Hepatic stellate cell (primary cell): ENCODE data around the gene SDS.

Experiments used
- DNase-seq: peaks from one replicate; pipeline ENCODE4 v3.0.0; 2011; ENCODE audit warnings: low spot score

SDS gene

DNA sequence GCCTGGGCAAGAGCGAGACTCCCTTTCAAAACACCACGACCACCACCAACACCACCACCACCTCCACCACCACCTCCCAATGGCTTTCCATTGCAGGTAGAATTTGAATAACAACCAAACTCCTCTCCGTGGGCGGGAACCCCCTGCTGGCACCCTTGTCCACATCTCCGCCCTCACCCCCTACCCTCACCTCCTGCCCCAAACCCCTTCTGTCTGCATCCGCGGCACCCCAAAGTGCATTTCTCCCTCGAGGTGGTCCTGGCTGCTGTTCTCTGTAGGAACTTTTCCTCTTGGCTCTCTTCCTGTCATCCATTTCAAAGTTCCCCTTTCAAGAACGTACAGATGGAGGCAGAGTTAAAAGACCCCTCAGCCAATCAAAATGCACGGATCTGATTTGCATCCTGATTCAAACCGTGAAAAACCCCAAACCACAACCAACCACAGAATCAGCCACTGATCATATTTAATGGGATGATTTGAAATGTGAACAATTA lies 22.3 kb upstream of the SDS start:
- no peak for DNase-seq

DNA sequence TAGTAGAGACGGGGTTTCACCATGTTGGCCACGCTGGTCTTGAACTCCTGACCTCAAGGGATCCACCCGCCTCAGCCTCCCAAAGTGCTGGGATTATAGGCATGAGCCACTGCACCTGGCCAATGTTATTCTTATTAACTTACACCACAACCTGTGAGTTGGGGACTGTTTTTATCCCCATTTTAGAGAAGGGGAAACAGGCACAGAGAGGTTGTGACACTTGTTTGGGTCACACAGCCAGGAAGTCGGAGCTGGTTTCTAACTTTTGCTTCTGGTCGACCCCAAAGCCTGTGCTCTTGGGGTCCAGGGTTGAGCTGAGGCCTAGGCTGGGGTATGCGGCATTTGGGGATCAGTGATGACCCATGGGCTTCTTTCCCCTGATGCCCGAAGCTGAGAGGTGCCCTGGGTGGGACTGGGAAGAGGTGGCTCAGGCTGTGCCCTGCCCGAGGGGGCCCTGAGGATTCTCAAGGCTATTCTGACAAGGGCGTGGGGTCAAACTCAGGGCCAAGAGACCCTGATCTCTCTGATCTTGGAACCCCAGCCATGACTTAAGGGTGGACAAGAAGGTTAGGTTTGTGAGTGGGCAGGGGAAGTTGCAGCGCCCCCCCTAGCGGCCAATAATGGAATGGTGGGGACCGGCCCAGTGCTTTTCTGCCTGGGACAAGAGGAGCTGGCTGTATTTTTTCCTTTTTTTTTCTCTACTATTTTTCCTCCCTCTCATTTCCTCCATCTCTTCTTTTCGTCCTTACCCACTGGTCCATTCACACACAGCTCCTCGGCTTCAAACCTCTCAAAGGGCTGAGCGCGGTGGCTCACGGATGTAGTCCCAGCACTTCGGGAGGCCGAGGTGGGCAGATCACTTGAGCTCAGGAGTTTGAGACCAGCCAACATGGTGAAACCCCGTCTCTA lies 21.5 kb upstream of the SDS start:
- DNase-seq = peak; percentile 73

DNA sequence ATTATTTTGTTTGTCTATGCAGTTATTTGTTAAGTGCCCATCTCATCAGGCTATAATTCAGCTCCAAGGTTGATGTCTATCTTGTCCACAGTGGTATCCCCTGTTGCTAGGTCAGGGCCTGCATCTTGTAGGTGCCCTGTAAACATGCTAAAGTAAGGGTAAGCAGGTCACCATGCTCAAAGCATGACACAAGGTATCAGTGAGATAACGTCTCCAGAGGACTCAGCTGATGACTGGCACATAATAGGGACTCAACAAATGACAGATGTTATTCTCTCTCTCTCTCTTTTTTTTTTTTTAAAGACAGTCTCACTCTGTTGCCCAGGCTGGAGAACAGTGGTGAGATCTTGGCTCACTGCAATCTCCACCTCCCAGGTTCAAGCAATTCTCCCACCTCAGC lies 20.8 kb upstream of the SDS start:
- no peak for DNase-seq

DNA sequence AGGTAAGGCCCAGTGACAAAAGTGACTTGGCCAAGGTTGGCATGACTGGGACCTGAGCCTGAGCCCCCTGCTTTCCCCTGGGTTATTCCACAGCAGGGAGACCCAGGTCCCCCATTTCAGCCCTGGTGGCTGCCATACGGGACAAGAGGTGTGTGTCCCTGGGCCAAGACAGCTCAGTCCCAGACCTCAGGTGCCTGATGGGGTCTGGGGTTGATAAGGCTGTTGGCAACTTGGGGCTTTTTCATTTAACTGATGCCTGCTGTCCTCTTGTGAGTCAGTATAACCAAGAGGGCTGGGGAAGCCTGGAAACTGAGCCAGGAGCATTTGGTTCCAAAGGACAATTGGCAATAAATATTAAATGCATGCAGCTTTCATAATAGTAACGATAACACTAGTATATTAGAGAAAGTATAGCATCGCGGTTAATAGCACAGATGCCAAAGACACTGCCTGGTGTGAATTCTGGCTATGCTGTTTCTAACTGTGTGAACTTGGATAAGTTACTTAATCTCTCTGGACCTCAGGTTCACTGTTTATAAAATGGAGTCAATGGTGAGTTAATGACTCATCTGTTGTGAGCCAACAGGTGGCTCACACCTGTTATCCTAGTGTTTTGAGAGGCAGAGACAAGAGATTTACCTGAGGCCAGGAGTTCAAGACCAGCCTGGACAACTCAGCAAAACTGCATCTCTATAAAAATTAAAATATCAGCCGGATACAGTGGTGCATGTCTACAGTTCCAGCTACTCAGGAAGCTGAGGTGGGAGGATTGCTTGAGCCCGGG lies 19.4 kb upstream of the SDS start:
- no peak for DNase-seq

DNA sequence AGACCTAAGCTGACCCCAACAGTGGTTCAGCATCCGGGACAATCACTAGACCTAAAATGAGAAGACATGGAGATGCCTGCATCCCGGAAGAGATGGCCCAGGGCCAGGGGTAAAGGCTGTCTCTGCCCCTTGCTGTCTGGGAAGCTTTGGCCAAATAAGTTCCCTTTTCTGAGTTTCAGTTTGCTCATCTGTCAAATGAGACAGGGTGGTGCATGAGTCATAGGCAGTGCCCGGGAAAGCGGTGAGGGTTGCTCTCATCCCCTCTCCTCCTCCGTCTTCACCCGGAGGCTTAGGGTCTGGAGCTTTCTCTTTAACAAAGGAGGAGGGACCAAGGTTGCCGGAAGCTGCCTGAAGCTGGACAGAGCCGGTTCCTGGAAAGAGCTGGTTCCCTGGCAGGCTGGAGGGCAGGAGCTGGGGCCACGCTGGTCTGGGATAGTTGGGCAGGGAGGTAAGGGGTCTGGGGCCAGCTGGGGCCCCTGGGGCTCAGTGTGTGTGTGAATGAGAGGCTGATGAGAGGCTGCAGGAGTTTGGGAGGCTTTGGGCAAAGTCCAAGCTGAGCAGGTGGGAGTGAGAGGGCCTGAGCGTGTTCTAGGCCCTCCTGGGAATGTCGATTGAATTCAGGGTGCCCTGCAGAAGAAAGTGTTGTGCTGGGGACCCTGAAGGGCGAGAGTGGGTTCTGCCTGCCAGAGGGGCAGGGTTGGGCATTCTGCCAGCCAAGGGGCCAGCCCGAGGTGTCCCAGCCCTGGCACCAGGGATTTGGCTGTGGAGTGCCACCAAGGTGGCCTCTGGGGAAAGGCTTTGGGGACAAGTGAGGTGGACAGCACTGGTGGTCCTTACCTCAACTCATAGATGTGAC lies 18.6 kb upstream of the SDS start, which contains the start of gene SDSL:
Gene SDSL (plus strand): TSS at position 351 of the 856 bp plus-strand sequence. CDS start 5,603 bp downstream, outside the sequence.
- peak; percentile 86 for DNase-seq

DNA sequence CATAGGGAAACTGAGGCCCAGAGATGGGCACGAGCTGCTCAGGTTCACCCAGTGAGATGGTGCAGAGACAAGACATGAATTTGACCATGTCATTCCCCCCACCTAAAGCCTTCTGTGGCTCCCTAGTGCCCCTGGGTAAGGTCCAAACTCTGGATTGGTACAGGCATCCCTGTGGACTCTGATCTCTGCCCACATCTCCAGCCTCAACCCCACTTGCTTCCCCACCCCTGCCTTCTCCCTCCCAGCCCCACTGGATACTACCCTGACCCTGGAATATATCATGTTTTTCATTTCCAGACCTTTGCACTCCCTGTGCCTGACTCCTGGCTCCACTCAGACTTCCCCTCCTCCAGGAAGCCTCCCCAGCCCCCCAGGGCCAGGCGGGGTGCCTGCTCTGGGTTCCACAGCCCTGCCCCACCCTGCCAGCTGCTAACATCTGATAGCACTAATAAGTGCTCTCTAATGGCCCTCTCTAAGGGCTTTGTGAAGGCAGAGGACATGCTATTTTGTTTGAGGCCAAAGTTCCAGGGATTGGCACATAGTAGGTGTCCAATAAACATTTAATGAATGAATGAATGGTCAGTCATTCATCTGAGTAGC lies 17.4 kb upstream of the SDS start:
- DNase-seq = no peak

DNA sequence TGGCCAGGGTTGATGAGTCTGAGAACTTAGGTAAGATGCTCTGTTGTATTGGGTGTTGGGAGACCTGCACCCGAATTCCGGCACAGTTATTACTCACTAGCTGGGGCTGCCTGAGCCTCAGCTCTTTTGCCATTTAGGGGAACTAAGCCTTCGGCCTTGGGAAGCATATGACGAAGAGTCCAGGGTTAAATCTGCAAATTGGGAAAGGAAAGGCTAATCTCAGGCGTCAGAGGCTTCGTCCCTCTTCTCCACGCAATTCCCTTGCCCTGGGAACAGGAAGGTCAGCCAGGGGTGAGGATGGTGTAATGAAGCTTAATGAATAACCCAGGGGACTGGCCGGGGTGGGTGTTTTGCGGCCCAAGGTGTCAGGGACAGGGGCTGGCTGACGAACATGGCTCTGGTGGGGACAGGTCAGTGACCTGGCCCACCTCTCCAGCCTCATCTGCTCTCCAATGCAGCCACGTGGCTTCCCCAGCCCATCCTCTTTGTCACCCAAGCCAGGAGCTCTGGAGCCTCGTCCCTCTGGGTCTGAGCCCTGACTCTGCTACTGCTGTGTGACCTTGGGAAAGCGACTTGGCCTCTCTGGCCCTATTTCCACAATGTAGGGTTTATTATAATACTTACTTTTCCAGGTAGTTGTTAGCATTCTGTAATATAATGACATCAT lies 14.7 kb upstream of the SDS start:
- DNase-seq = no peak

DNA sequence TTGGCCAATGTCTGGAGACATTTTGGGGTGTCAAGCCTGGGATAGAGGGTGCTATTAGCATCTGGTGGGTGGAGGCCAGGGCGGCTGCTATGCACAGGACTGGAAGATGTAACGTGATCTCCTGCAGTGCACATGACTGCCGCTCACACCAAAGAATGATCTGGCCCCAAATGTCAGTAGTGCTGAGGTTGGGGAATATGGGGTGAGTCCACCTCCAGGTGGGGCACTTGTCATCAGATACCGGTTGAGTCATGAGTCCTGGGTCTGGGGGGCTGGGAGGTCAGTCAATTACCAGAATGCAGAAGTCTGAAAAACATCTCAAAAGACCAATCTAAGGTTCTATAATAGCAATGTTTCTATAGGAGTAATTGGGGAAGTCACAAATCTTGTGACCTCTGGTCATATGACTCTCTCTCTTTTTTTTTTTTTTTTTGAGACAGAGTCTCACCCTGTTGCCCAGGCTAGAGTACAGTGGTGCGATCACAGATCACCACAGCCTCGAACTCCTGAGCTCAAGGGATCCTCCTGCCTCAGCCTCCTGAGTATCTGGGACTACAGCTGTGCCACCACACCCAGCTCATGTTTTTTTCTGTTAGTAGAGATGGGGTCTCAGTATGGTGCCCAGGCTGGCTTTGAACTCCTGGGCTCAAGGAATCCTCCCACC lies 12.5 kb upstream of the SDS start:
- no peak for DNase-seq

DNA sequence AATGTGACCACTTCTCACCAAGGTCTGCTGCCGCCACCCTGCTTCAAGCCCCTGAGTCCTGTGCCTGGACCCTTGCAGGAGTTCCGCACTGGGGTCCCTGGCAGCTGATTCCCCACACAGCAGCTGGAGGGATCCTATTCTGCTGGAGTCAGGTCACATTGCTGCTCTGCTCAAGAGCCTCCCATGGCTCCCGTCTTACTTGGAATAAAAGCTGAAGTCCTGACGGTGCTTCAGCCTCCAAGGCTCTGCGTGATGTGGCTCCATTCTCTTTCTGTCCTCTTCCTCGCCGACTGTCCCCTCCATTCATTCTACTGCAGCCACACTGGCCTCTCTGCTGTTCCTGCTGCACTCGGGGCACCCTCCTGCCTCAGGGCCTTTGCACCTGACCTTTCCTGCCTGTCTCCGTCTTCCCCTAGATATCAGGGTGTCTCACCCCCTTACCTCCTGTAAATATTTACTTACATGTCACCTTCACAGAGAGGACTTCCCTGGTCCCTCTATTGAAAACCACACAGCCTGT lies 10.9 kb upstream of the SDS start:
- DNase-seq = no peak

DNA sequence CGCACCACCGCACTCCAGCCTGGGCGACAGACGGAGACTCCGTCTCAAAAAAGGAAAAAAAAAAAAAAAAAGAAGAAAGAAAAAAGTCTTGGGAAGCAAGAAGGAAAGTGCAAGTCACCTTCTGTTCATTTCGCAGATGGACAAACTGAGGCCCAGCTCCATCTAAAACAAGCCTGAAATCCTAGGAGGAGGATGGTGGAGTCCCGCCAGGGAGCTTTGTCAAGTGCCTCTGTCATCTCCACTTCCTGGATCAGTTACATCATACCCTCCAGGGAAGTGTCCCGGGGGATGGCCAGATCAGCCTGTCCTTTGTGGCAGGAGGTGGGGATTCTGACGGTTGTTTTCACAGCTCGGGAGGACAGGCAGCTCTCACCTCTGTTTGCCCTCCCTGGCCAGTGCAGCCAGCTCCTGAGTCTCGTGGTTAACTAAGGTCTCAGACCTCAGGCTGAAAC lies 9.8 kb upstream of the SDS start:
- peak; percentile 41 for DNase-seq

DNA sequence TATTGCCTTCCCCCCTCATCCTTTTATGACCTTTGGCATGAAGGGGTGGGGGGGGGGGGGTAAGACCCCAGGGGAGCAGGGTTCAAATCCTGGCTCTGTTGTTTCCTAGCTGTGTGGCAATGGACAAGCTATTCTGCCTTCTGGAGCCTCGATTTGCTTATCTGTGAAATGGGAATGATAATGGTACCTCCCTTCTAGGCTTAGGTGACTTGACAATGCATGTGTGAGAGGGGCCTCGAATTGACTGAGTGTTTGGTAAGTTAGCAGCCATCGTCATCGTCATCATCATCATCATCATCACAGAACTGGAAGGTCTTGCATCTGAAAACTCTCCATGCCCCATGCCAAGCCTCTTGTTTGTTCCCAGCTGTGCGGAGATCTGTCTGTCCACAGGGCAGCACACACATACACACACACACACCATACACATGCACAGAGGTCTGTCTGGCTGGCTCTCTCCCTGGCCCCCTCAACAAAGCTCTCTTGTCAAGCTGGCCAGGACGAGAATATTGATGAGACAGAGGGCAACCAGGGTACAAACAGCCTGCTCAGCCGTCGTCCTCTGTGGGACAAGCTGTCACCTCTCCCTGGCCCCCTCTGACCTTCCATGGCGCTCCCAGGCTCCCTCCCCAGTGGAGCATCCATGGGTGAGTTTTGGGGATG lies 5.9 kb upstream of the SDS start:
- DNase-seq = no peak

DNA sequence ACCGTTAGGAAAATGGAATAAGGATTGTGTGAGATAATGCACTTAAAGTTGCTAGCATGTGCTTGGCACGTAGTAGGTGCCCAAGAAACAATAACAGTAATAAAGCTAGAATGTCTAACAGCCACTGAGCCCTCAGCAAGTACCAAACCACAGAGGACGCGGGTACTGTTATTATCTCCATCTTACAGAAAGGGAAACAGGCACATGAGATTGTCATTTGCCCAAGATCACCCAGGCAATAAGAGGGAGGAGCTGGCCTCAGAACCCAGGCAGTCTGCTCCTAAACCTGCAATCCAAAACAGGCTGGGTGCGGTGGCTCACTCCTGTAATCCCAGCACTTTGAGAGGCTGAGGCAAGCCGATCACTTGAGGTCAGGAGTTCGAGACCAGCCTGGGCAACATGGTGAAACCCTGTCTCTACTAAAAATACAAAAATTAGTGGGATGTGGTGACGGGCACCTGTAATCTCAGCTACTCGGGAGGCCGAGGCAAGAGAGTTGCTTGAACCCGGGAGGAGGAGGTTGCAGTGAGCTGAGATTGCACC lies 5.1 kb upstream of the SDS start:
- no peak for DNase-seq

DNA sequence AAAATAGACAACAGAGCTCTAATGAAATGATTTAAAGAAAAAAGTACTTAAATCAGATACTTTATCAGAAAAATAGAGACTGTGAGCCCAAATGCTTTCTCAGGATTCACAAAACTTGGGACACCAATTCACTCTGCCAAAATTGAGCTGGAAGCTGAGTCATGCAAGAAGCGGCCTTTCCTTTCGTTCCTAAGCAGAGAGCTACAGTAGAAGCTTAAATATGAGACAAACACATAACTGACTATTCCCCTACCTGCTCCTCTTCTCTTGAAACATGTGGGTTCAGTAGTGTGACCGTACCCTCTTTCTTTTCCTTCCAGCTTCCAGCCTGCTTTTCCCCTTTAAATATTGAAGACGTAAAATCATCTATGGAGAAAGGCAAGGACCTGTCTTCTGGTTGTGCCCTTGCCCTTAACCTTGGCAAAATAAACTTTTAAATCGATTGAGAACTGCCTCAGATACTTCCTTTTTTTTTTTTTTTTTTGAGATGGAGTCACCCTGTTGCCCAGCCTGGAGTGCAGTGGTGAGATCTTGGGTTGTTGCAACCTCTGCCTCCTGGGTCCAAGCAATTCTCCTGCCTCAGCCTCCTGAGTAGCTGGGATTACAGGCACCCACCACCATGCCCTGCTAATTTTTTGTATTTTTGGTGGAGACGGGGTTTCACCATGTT lies 4.4 kb upstream of the SDS start:
- no peak for DNase-seq

DNA sequence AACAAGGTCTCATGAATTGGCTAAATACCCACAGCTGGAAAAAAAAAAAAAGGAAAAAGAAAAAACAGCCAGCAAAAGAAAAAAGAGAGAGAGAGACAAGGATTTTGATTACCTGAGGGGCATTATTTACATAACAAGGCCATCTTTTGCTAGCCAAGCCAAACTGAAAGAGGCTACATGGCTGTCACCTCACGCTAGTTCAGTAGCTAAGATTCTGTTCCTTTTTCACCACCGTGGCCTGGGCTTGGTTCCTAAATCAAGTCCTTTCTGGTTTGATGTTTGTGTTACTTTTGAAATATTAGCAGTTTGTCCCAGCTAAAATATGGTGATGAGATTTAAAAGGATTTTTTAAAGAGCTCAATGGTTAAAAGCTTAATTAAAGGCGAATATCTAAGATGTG lies 2.0 kb upstream of the SDS start:
- no peak for DNase-seq

DNA sequence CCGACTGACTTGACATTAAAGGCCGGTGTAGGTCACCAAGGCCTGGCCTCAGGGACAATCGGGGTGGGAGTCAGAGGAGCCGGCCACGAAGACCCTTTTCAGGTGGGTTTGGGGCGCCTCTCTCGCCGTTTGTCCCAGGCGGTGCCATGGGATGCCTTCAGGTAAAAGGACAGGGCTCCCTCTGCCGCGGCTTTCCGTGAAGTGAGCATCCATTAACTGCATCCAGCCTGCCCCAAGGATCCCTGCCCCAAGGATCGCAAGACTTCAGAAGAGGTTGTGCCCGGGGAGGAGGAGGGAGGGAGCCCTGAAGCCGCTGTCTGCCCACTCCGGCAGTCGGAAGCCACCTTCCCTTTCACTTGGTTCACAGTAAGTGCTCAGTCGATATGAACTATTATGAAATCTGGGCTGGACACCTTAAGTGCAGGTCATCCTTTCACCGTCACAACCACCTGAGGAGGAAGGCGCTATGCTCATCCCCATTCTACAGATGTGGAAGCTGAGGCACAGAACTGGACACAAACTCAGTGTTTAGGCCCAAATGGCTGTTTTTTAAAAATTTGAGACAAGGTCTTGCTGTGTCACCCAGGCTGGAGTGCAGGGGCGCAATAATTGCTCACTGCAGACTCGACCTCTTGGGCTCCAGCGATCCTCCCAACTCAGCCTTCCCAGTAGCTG lies 964 bp downstream of the SDS start:
- DNase-seq = no peak

DNA sequence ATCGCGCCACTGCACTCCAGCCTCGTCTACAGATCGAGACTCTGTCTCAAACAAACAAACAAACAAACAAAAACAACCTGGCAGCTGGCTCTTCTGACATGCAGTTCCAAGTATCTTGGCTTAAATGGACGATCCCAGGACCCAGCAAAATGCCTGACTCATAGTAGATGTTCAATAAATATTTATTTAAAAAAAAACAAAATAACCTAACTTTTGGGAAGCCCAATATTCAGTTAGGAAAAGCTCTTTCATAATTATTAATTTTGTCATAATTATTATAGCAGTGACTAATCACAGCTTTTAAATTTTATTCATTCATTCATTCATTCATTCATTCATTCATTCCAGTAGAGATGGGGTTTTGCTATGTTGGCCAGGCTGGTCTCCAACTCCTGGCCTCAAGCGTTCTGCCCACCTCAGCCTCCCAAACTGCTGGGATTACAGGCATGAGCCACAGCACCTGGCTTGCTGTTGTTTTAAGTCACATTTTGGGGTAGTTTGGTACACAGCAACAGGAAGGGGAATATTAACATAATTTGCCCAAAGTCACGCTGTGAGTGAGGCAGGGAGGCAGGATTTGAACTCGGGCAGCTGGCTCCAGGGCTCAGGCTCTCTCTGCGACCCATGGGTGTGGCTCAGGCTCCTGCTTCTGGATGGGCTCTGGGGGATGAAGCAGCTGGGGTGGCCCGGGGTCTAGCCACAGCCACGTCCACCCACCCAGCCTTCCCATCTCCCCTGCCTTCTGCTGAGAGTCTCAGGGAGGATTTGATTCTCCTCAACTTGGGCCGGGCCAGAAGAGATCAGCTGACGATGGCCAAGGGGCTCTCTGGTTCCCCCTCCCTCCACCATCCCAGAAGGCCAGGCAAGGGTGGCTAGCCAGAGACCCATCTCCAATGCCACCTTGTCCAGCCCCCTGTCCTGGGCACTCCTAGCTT lies 2.4 kb downstream of the SDS start:
- DNase-seq = no peak

DNA sequence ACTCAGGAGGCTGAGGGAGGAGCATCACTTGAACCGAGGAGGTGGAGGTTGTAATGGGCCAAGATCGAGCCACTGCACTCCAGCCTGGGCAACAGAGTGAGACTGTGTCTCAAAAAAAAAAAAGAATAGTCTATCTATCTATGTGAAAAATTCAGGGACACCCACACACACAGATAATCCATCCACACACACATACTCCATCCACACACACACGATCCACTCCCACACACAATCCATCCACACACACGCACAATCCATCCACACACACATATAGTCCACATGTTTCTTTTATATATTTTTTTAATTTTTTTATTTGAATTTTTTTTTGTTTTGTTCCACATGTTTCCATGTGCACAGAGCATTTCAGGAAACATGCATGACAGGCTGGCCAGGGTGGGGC lies 3.3 kb downstream of the SDS start:
- no peak for DNase-seq
